ENCODE data around the gene DDX39A.
"Not testable (repeated sequence)": the region's sequence is repeated elsewhere in the genome, so short reads cannot be mapped to it uniquely, and the experiment has no call there.

Gene DDX39A

DNA sequence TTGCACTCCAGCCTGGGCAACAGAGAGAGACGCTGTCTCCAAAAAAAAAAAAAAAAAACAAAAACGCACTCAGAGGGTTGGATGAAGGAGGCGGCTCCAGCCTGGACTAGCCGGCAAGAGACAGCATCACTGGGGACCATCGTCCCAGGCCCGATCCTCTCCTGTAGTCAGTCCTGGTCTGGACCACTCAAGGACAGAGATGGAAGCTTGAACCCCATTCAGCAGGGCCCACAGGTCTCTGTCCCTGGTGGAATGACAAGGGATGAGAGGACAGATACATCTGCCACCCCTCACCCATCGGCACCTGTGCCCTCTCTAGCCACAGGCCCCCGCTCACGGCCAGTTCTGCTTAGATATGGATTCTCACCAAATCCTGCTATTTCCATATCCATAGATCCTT is 23.9 kb downstream of the DDX39A start:
- no peak overlapping the region for H3K4me3 ChIP-seq (ENCODE audit: low read depth, low read length)
- no peak for DNase-seq (ENCODE audit: low read depth)

DNA sequence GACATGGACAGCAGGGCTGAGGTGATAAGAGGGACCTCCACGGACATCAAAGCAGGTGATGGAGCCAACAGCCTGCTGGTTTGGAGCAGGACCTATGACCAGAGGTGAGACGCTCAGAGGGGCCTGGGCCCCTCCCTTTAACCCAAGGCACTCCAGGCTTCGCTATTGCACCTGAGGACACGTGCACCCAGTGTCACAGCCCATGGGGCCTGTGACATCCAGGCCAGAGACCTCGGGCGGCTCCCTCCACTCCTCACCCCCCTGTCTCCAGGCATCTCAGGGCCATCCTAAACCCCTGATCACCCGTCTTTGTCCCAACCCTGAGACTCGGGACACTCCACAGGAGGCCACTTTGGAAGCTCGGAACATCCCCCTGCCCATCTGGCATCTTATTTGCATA is 25.0 kb downstream of the DDX39A start:
- DNase-seq (ENCODE audit: low read depth): no peak
- no peak overlapping the region for H3K4me3 ChIP-seq (ENCODE audit: low read depth, low read length)

DNA sequence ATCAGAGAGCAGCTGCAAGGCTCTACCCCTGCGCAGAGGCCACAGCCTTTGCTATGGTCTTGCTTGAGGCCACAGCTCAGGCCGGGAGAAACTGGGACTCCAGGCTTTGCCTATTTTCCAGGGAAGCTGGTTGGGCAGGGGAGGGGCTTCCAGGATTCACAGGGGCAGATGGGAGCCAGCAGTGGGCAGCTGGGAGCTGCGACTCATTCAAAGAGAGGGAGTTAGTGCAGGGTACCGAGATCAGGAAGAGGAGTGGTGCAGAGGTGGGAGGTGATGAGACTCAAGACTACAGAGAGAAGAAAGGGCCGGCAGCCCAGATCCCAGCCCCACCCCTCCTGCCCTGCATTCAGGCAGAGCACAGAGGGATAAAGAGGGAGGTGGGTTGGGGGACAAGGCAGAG is 25.8 kb downstream of the DDX39A start:
- DNase-seq (ENCODE audit: low read depth): no peak

DNA sequence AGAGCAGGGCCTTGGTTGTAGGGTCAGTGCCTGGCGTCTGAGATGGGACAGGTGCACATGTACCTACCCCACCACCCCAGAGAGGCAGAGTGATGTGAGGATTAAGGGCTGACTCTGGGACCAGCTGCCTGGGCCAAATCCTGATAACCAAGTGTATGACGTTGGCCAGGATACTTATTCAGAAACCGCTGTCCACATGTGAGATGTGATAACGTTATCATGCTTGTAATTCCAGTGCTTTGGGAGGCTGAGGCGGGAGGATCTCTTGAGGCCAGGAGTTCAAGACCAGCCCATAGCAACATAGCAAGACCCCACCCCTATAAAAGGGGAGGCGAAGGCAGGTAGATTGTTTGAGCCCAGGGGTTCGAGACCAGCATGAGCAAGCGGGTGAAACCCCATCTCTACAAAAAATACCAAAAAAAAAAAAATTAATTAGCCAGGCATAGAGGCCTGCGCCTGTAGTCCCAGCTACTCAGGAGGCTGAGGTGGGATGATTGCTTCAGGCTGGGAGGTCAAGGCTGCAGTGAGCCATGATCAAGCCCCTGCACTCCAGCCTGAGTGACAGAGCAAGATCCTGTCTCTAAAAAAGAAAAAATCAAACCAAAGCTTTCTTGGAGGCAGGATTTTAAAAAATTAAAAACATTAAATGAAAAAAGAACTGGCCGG is 27.9 kb downstream of the DDX39A start:
- no peak overlapping the region for H3K4me3 ChIP-seq (ENCODE audit: low read depth, low read length)
- DNase-seq (ENCODE audit: low read depth): no peak

More for the DNA sequence above, 25.8 kb downstream of the DDX39A start:
- H3K4me3 ChIP-seq (ENCODE audit: low read depth, low read length): no peak overlapping the region

DNA sequence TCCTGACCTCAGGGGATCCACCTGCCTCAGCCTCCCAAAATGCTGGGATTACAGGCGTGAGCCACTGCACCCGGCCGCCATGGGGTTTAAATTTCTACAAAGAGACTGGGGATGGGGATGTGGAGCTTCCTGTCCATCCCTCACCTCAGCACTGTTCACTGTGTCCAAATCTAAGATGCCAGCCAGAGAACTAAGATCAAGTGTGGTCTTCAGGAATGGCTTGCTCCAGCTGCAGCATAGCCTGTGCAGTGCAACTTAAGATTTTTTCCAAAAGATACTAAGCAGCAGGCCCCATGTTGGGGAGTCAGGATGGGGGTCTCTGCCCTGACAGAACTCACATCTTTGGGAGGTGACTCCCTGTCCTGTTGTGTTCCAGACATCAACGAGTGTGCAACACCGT is 28.6 kb downstream of the DDX39A start:
- DNase-seq (ENCODE audit: low read depth): no peak
- H3K4me3 ChIP-seq (ENCODE audit: low read depth, low read length): no peak overlapping the region

DNA sequence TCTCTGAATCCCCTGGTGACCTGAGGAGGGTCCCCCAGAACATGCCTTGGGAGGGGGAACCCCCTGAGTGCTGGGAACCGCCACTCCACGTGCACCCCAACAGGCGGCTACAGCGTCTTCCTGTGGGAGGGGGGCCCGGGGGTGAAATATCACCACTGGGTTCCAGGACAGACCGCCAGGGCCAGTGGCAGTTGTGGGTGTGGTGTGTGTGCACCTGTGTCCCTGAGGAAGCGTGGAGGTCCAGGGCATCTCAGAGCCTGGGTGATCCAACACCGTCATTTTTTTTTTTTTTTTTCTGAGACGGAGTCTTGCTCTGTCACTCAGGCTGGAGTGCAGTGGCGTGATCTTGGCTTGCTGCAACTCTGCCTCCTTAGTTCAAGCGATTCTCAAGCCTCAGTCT is 33.6 kb downstream of the DDX39A start:
- no peak for DNase-seq (ENCODE audit: low read depth)
- H3K4me3 ChIP-seq (ENCODE audit: low read depth, low read length): no peak overlapping the region

DNA sequence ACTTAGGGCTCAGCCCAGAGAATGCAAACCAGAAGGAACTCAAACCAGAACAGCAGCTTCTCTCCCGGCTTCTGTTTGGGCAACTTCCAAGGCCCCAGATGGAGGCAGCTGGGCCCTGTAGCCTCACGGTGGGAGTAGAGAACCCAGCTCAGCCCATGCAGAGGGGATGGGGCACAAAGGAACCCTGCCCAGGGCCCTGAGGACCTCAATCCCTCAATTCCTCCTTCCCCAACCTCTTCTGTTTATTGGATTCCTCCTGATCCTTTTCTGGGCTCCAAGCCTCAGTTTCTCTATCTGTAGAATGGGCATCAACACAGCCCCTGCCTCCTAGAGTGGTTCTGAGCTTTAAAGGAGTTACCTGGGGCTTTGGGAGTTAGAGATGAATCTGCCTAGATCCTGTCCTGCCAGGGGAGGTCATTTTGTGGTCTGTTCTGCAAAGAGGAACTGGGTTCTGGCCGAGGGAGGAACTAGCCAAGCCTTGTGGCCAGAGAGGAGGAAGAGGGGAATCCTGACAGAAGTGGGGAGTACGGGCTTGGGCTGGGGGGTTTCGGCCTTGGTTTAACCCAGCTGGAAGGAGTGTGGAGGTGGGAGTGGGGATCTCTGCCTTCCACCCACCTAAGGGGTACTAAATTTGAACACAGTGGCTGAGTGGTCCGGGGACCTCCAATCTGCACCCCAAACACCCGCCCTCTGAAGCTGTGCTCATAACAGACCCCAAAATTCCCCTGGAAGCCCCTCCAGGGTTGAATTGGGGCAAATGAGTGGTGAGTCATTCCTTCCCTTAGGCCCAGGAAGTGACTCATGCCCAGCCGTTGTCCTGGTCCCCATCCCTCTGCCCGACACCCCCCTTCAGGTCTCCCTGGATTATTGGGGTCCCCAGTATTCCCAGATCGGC is 35.2 kb downstream of the DDX39A start:
- no peak for DNase-seq (ENCODE audit: low read depth)
- no peak overlapping the region for H3K4me3 ChIP-seq (ENCODE audit: low read depth, low read length)

DNA sequence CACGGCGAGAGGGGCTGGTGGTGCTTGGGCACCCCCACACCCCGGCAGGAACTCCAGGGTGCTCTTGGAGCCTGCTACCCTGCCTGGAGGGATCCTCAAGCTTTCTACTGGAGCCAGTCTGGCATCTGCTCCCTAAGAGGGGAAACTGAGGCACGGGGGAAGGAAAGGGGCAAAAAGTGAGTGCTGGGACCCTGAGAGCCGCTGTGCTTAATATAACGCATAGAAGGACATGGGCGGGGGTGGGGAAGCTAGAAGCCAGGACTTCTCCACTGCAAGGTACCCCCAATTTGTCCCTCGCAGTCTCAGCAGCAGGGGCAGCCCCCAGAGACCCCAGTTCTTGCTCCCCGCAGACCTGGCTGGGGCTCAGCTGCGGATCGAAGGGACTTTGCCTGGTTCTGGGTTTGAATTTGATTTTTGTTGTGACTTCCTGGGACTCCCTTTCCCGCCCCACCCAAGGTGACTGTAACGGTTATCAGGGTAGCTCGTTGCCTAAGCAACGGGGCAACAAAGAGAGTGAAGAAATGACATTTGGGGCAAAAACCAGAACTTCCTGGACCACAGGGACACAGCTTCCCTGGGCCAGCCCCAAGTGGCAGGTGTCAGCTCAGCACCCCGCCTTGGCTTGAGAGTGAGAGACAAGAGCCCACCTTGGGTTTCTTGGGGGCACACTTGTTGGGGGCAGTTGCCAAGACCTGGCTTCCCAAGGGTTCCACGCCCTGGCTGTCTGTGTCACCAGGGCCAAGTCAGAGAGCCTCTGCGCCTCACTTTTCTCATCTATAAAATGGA is 37.3 kb downstream of the DDX39A start:
- H3K4me3 ChIP-seq (ENCODE audit: low read depth, low read length): peak overlapping the region; percentile 55
- DNase-seq (ENCODE audit: low read depth): no peak

DNA sequence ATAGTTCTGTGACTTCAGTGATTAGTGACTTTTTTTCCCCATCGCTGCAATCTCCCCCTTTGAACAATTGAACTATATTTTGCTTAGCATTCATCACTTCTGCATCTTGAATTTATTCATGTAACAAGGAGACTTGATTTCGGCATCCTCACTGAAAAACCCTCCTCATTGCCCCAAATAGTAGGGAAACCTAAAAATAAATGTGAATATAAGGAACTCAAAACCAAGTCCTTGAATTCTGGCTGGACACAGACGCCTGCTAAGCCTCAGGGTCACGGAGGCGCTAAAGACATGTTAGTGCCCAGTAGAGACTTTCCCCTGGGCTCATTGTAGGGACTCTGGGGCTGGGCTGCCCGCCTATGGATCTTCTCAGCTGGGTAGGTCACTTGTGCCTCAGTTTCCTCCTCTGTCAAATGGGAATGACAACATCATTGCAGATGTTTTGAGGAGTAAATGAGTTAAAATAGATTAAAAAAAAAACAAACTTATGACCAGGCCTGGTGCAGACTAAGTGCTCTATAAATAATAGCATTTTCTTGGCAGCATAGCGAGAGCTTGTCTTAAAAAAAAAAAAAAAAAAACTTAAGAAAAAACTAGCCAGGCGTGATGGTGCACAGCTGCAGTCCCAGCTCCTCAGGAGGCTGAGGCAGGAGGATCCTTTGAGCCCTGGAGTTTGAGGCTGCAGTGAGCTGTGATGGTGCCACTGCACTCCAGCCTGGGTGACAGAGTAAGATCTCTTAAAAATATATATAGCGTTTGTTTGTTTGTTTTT is 39.7 kb downstream of the DDX39A start:
- DNase-seq (ENCODE audit: low read depth): no peak
- no peak overlapping the region for H3K4me3 ChIP-seq (ENCODE audit: low read depth, low read length)

DNA sequence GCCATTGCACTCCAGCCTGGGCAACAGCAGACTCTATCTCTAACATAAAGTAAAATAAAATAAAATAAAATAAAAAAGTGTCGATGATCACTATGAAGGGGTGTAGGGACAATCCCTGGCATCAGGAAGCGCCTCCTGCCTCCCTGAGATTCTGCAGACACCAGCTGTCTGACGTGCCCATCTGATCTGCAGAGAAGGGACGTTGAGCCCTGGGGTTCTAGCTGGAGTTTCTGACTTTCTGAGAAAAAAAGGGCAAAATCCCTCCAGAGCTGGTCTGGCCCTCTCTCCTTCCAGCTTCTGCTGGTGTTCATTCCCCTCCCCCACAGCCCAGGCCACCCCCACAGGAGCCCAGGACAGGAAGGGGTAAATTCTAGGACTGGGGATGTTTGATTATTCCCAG is 40.3 kb downstream of the DDX39A start:
- no peak overlapping the region for H3K4me3 ChIP-seq (ENCODE audit: low read depth, low read length)
- DNase-seq (ENCODE audit: low read depth): no peak

DNA sequence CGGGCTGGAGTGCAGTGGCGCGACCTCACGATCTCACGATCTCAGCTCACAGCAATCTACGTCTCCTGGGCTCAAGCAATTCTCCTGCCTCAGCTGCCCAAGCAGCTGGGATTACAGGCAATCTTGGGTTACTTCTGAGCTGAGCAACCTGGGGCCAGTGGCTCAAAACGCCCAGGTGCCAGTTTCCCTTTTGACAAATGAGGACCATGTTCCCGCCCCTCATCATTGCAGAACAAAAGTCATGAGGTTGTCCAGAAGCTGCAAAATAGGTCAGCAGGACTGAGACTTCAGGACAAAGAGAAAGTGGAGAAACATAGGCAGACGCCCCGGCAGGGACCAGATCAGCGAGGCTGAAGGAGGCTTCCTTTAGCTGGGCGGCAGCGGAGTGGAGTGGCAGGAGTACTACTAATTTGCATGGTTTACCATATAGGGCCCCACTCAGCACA is 41.2 kb downstream of the DDX39A start:
- H3K4me3 ChIP-seq (ENCODE audit: low read depth, low read length): no peak overlapping the region
- DNase-seq (ENCODE audit: low read depth): no peak

DNA sequence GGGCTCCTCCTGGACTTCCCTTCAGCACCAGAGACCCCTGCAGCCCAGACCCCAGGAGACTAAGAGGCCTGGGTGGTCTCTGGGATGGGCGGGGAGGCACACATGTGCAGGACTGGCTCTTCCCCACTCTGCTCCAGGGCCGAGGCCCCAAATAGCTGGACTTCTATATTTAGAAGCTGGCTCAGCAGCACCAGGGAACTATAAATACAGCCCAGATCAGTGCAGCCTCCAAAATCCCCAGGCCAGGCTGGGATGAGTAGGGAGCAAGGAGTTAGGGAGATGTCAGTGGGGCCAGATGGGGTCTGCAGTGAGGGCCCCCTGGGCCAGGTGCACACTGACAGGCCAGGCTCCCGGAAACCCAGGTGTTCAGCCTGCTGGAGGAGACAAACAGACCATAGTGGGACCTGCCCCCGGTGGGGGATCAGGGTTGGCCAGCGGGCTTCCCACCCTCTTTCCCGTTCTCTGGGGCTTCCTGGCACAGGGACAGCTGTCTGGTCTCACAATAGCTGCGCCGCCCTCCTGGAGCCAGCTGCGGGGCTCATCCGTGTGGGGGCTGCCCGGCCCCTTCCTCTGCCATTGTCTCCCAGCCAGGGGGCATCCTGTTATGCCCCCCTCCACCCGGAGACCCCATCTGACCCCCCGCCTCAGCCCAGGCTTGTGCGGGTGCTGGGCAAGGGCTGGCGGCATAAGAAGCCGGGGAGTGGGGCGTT is 43.4 kb downstream of the DDX39A start:
- no peak overlapping the region for H3K4me3 ChIP-seq (ENCODE audit: low read depth, low read length)
- DNase-seq (ENCODE audit: low read depth): no peak

DNA sequence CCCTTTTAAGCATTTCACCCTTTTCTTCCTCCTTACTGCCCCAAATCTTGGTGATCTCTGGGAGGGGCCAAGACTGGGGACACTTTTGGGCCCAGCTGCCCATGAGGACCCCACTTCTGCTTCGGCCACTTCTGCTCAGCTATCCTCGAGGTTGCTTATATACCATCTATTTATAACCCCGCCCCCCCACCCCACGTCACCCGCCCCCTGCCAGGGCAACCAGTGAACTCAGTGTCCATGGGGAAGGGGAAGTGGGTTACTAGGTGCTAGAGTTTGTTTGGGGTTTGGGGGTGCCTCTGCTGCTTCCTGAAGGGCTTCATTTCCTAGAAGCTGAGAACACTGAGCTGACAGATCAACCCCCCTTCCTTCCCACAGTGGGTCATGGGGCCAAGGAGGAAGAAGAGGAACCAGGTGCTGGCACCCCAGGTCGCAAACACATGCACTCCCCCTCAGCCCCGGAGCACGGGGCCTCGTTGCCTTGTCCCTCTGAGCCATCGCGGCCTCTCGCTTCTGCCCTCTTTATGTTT is 44.0 kb downstream of the DDX39A start:
- no peak overlapping the region for H3K4me3 ChIP-seq (ENCODE audit: low read depth, low read length)
- no peak for DNase-seq (ENCODE audit: low read depth)

DNA sequence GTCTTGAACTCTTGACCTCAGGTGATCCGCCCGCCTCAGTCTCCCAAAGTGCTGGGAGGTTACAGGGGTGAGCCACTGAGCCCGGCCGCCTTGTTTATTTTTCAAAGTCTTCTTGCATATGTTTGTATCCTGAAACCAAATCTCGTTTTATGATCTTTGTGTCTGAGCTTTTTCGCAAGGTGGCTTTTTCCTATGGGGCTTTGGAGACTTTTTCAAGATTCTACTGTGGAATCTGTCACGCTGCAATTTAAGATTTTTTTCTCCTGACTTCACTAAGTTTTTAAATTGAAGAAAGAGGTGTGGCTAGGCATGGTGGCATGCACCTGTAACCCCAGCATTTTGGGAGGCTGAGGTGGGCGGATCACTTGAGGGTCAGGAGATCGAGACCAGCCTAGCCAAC is 44.8 kb downstream of the DDX39A start:
- not testable (repeated sequence) for DNase-seq (ENCODE audit: low read depth); H3K4me3 ChIP-seq (ENCODE audit: low read depth, low read length)

DNA sequence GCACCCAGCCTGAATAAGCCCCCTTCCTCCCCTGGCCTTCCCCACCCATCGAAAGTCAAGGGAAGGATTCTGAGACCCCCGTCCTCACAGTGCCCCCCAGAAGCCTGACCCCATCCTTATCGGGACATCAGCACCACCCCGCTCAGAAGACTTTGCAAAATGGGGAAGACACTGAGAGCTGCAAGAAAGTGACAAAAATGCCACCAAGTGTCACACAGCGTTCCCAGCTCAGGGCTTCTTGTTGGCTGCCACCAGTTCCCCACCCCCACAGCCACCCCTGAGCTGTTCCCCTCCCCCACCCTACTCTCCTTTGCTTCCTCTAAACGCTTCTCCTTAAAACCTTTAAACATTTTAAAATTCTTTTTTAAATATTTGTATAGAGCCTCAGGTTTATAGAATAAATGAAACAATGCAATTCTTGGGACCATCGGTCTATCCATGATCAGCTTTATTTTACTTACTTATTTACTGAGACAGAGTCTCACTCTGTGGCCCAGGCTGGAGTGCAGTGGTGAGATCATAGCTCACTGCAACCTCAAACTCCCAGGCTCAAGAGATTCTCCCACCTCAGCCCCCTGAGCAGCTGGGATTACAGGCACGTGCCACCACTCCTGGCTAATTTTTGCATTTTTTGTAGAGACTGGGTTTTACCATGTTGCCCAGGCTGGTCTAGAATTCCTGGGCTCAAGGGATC is 46.6 kb downstream of the DDX39A start:
- not testable (repeated sequence) for DNase-seq (ENCODE audit: low read depth); H3K4me3 ChIP-seq (ENCODE audit: low read depth, low read length)

DNA sequence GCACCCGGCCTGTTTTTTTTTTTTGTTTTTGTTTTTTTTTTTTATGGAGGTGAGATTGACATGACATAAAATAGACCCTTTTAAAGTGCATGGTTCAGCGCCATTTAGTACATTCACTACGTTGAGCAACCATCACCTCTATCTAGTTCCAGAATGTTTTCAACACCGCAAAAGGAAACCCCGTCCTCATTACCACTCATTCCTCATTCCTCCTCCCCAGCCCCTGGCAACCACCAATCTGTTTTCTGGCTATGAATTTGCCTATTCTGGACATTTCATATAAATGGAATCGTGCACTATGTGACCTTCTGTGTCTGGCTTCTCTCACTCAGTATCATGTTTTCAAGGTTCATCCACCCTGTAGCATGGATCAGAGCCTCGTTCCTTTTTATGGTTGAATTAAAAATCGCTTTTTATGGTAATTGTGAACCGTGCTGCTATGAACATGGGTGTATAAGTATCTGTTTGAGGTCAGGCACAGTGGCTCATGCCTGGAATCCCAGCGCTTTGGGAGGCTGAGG is 47.8 kb downstream of the DDX39A start:
- DNase-seq (ENCODE audit: low read depth): no peak
- H3K4me3 ChIP-seq (ENCODE audit: low read depth, low read length): no peak overlapping the region

DNA sequence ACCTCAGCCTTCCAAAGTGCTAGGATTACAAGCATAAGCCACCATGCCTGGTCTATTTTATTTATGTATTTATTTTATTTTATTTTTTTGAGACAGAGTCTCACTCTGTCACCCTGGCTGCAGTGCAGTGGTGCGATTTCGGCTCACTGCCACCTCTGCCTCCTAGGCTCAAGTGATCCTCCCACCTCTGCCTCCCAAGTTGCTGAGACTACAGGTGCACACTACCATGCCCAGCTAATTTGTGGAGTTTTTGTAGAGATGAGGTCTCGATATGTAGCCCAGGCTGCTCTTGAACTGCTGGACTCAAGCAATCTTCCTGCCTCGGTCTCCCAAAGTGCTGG is 48.2 kb downstream of the DDX39A start:
- H3K4me3 ChIP-seq (ENCODE audit: low read depth, low read length): no peak overlapping the region
- no peak for DNase-seq (ENCODE audit: low read depth)

All from skeletal muscle cell (primary cell).